ENCODE data around the gene CTXND2.
"Not testable (repeated sequence)": the region's sequence is repeated elsewhere in the genome, so short reads cannot be mapped to it uniquely, and the experiment has no call there.

The CTXND2 gene

DNA sequence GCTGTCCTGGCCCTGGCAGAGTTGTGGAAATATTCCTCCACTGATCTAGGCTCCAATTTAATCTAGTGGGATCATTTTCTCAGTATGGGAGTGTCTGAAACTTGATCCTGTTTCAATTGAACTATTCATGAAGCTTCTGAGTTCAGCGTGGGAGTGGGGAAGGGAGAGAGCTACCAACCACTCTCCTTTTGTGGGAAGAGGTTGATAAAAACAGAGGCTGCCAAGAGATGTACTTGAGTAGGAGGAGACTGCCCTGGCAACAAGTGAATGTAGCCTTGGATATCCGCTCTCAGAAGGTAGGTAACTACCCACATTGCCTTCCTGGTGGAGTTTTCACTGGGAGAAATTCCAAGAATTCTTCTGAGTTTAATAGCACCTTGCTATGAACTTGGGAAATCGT is at the start of gene CTXND2:
Gene CTXND2 (plus strand): TSS at position 119 of the 400 bp plus-strand sequence. CDS start 25,179 bp downstream, outside the sequence.
- no peak for DNase-seq

DNA sequence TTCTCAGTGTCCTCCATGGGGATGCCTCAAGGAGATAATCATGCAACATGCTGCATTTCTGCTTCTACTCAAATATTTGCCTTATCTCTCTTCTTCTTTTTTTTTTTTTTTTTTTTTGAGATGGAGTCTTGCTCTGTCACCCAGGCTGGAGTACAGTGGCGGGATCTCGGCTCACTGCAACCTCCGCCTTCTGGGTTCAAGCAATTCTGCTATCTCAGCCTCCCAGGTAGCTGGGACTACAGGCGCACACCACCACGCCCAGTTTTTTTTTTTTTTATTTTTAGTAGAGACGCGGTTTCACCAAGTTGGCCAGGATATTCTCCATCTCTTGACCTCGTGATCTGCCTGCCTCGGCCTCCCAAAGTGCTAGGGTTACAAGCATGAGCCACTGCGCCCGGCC is 46.1 kb upstream of the CTXND2 start:
- not testable (repeated sequence) for DNase-seq

DNA sequence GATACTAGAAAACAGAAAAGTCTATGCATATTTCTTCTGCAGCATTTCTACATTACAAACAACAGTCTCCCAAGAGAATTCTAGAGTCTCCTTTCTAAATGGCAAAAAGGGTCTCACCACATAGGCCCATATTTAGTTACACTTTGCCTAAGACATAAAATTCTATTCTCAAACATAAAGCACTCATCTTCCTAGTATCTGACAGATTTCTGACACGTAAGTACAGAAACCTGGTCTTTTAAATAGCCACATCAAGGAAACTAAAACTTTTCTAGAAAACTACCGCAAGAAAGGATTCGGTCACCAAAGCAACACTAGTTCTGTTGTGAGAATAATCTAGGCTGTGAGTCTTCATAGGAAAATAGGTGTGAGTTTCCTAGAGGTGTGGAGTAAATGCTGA is 45.3 kb upstream of the CTXND2 start:
- DNase-seq = no peak

DNA sequence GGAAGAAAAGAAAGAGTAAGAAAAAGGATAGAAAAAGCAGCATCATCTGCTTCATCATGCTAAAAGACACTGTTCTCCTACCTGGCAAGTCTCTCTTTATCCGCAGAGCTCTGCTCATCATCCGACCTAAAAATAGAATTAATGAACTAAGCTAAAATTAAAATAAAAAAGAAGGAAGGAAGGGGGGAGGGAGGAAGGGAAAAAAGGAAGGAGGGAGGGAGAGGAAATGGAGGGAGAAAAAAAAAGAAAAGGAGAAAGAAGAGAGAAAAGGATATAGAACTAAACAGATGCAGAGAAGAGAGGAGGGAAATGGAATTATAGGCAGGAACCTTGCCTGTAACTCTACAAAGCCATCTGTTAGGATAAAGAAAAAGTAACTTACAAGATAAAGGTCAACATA is 44.6 kb upstream of the CTXND2 start:
- no peak for DNase-seq

DNA sequence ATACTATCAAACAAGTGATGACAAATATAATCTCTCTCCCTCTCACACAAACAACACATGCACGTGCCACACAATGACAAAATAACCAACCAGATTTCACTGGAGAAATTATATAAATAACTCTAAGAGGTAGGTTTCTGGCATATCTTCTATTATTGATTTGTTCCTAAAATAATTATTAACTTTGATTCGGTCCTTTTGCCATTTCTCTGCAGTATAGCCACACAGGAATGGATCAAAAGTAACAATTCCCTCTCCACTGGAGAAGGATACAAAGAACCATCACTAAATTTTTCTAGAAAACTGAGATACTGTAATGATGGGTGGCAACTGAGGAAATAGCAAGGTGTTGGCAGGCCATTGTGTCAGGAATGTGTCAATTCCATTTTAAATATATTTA is 44.0 kb upstream of the CTXND2 start:
- no peak for DNase-seq

GRCh38 chr1:150843474-150843873 is 43.5 kb upstream of the CTXND2 start:
- DNase-seq = no peak

DNA sequence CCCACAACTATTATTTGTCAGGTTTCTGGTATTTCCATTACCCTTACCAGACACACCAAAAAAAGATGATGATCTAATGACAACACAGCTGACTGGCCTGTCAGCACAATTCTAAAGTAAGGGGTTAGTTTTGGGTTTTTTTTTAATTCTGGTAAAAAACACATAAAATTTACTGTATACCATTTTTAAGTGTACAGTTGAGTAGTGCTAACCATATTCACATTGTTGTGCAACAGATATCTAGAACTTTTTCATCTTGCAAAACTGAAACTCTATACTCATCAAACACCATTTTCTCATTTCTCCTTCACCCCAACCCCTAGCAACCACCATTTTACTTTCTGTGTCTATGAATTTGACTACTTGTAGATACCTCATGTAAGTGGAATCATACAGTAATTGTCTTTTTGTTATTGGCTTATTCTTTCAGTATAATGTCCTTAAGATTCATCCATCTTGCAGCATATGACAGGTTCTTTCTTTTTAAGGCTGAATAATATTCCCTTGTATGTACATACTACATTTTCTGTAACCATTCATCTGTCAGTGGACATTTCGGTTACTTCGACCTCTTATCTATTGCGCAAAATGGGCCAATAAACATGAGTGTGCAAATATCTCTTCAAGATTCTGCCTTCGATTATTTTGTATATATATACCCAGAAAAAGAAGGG is 40.3 kb upstream of the CTXND2 start:
- no peak for DNase-seq

- not testable (repeated sequence) for DNase-seq
Observed at GRCh38 chr1:150850801-150851362, 36.1 kb upstream of the CTXND2 start.

- DNase-seq = not testable (repeated sequence)
Observed at GRCh38 chr1:150852734-150853133, 34.2 kb upstream of the CTXND2 start.

- no peak for DNase-seq
Observed at GRCh38 chr1:150863724-150864123, 23.2 kb upstream of the CTXND2 start.

DNA sequence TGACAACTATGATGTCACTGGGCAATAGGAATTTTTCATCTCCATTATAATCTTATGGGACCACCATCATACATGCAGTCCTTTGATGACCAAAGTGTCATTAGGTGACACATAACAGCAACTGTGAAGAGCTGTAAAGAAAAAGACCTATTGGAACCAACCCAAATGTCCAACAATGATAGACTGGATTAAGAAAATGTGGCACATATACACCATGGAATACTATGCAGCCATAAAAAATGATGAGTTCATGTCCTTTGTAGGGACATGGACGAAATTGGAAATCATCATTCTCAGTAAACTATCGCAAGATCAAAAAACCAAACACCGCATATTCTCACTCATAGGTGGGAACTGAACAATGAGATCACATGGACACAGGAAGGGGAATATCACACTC is 22.7 kb upstream of the CTXND2 start:
- DNase-seq = not testable (repeated sequence)

DNA sequence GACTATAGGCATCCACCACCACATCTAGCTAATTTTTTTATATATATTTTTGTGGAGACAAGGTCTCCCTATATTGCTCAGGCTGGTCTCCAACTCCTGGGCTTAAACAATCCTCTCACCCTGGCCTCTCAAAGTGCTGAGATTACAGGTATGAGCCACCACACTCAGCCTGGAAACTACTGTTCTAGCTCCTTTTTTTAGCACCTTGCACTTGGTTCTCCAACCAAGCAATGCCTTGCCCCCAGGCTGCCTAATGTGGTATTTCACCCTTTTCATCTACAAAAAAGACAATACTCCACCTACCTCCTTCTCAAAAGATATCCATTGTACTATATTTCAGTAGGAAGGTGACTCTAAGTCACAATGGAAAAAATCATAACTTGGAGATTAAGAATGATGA is 17.3 kb upstream of the CTXND2 start:
- no peak for DNase-seq

DNA sequence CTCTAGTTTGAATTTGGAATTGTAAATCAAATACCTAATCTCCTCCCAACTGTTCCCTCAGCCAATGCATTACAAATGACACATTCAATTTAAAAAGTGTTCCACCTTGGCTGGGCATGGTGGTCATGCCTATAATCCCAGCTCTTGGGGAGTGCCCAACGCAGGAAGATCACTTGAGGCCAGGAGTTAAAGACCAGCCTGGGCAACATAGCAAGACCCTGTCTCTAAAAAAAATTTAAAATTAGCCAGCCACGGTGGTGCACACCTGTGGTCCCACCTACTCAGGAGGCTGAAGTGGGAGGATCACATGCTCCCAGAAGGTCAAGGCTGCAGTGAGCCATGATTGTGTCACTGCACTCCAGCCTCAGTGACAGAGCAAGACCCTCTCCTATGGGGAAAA is 14.4 kb upstream of the CTXND2 start:
- no peak for DNase-seq

- no peak for DNase-seq
Observed at GRCh38 chr1:150873521-150873920, 13.4 kb upstream of the CTXND2 start.

DNA sequence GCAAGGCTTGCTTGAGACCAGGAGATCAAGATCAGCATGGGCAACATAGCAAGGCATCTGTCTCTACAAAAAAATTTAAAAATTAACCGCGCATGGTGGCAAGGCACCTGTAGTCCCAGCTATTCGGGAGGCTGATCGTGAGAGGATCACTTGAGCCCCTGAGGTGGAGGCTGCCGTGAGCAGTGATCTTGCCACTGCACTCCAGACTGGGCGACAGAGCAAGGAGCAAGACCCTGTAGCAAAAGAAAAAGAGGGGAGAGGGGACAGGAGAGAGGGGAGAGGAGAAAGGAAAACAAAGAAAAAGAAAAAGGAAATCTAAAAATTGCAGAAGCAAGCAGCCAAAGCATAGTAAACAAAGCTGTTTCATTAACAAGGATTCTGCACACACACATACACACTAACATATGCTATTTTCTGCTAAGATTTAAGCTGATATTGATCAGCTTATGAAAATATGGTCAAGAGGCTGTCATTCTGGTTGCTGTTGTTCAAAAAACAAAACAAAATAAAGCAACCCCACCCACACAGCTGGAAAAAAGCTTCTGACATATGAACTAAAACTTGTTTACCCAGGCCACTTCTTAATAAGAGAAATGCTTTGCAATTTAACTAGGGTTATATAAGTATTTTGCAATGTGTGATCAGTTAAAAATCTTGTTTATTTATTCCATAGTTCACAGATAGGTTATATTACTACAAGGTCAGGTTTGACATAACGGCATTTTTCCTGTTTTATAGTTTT is 12.3 kb upstream of the CTXND2 start:
- DNase-seq = no peak

DNA sequence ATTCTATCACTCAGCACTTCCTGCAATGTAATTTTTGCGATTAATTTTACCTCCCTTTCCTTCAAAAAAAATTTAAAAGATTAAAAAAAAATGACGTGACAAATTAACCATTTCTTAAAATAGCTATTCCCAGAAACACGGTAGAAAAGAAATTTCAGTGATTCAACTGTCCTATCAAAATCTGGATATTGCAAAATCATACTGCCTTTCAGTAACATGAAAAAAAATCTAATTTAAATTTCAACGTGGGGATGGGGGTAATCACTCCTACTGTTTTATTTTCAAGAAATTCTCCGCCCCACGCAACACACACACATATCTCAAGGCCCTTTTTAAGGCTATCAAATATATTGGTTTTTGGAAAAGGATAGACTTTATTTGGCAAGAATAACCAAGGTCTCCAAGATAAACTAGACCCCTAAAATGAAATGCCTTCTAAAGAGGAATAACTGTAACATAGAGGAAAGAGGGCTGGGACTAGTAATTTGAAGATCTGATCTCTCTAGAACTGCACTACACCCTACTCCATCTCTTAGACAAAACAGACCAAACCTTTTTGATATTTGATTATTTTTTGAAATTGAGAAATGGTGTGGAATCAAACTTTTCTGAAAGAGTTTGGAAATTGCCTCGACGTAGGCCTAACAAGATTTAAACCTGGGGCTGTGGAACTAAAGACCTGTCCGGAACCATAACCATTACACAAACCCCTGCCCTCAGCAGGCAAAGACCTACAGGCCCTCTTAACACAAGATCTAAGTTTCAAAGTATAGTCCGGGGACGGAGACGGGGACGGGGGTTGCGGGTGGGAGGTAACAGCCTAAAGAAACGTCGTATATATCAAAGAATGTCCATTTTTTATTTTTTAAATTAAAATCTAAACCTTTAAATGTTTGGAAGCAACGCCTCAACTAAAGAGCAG is 11.5 kb upstream of the CTXND2 start:
- DNase-seq = no peak

DNA sequence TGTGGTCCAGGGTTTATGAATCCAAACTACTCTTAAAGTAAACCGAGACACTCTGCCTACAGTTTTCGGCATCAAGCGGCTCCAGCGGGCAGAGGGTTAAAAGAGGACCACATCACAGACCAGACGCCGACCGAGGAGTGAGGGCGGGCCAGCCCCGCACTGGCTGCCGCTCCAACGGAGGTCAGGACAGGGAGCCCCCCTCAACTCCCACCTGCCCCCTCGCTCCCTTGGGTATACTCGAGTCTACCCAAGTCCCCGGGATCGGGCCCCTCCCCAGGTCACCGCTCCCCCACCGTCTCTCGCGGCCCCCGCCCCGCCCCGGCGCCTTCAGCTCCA is 10.8 kb upstream of the CTXND2 start:
- DNase-seq = no peak

DNA sequence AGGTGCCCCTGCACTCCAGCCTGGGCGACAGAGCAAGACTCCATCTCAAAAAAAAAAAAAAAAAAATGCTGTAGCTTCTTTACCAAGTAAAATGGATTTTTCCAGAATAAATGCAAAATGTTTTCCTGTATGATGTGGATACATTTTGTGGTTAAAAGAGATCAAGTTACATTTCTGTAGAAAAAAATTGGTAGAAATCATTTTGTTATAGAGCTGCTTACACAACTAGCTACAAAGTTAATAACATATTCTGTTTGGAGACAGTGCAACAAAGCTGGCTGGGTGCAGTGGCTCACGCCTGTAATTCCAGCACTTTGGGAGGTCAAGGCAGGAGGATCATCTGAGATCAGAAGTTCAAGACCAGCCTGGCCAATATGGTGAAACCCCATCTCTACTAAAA is 8.0 kb upstream of the CTXND2 start:
- DNase-seq = not testable (repeated sequence)

- no peak for DNase-seq
Observed at GRCh38 chr1:150881331-150882070, 5.4 kb upstream of the CTXND2 start.

GRCh38 chr1:150883121-150883520 is 3.8 kb upstream of the CTXND2 start:
- DNase-seq = not testable (repeated sequence)

GRCh38 chr1:150888727-150889126 is 1.8 kb downstream of the CTXND2 start:
- DNase-seq = no peak

- no peak for DNase-seq
Observed at GRCh38 chr1:150890033-150890416, 3.1 kb downstream of the CTXND2 start.
